ENCODE measurements around the gene GRAMD4.

The GRAMD4 gene

DNA sequence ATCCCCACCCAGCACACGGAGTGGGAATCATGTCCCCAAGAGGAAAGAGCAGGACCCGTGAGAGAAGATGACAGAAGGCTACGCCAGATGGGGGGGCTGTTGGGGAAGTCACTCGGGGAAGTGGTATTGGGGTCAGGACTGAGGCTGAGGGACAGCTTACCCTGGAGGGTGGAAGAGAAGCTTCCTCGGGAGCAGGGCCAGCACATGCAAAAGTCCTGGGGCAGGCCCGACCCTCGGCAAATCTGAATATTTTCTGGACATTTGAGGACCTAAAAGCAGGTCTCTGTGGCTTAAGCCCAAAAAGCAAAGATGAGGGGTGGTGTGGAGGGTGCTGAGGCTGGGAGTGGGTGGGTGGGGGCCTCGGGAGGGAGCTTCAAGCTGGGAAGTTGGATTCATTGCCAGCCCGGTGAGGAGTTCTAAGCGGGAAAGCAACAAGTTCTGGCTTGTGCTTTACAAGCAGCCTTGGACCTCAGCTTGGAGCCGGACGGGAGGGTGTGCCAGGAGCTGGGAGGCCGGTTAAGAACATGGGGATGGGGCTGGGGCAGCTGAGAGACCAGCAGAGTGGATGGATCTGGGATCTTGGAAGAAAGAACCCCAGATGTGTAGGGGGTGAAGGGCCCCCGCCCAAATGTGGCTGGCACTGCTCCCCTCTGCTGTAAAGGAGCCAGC, 34.9 kb downstream of the GRAMD4 start:
- H3K4me3 Mint-ChIP-seq, result no peak overlapping the region
- H3K36me3 Mint-ChIP-seq (ENCODE audit: low read depth), result no peaks in the 10 kb centered on the region
- no peak for DNase-seq
- H3K4me1 Mint-ChIP-seq (ENCODE audit: low read depth), result peaks cover 35% of the 10 kb centered on the region
- no peaks in the 10 kb centered on the region for H3K27me3 Mint-ChIP-seq
- no peaks in the 10 kb centered on the region for H3K9me3 Mint-ChIP-seq
- H3K27ac Mint-ChIP-seq, result peak overlapping the region; percentile 56

DNA sequence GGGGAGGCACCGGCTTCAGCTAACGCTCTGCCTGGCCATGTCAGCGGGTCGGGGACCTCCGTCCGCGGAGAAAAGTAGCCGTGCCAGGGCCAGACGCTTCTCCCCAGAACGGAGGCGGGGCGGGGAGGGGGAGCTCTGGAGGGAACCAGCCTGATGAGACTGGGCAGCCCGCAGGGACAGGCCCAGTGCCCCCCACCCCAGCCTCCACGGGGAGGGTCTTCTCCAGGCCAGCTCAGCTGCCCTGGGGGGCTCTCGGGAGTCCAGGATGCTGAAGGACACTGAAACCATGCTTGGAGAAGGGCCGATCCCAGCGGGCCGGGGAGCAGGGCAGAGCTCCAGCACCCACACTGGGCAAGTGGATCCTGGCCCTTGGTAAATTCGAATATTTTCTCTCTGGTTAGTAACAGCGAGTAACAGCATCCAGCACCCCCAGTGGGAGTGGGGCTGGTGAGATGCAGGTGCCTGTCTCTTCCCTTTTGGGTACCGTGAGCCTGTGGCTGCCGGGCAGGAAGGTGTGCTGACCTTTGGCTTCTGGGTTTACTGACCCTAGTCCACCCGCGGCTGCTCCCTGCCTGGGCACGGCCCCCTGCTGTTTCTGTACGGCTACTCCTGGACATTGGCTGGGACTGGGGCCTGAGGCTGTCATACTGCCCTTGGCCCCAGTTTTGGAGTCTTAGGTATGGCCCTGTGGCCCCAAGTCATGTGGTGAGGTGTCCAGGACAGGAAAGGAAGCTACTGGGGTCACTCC, 35.8 kb downstream of the GRAMD4 start:
- Mint-ChIP-seq H3K4me3 (no peak overlapping the region), H3K9me3 (no peaks in the 10 kb centered on the region), H3K27me3 (no peaks in the 10 kb centered on the region), H3K36me3 (ENCODE audit: low read depth) (no peaks in the 10 kb centered on the region), H3K27ac (no peak overlapping the region), H3K4me1 (ENCODE audit: low read depth) (peaks cover 44% of the 10 kb centered on the region)
- no peak for DNase-seq

DNA sequence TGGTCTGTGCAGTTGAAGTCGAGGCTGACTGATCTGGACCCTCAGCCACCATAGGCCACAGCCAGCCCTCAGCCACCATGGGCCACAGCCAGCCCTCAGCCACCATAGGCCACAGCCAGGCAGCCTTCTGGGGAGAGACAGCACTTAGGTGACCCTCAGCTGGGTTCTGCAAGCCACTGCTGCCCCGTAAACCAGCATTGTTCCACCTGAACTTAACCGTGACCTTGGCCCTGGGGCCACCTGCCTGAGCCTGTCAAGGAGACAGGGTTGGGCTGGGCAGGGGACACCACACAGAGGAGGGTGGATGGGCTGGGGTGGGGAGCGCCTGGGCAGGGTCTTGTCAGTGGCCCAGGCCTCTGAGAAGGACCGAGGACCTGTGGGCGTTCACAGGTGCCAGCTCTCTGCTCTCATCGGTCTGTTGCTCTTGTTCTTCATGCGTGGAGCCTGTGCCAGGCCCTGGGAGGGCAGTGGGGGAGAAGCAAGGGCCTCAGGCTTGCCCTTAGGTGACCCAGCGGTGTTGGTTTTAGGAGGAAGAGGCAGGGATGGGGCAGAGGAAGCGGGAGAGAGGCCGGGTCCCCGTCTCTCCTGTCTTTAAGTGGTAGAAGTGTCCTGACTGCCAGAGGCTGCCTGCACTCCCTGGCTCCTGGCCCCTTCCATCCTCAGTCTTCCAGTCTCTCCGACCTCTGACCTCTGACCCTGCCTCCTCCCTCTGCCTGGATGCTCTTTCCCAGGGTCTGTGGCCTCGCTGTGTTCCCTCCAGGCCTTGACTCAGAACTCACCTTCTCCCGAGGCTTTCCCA, 36.9 kb downstream of the GRAMD4 start:
- no peaks in the 10 kb centered on the region for H3K27me3 Mint-ChIP-seq
- peaks cover 48% of the 10 kb centered on the region for H3K4me1 Mint-ChIP-seq (ENCODE audit: low read depth)
- no peak for DNase-seq
- no peak overlapping the region for H3K4me3 Mint-ChIP-seq
- H3K9me3 Mint-ChIP-seq, result no peaks in the 10 kb centered on the region
- peak overlapping the region; percentile 77 for H3K27ac Mint-ChIP-seq
- H3K36me3 Mint-ChIP-seq (ENCODE audit: low read depth), result no peaks in the 10 kb centered on the region

DNA sequence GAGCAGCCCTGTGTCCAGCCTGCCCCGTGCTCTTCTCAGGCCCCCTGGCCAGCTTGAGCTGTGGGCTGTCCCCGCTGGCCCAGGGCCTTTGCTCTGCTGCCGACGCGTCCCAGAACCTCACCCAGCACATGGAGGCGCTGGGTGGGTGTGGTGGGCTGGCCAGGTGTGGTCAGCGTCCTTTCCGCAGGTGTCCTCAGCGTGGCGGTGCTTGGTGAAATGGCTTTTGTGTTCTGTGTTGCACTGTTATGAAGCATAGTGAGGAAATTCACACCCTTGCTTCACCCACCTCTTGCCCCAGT, 37.4 kb downstream of the GRAMD4 start:
- Mint-ChIP-seq H3K4me3 (no peak overlapping the region), H3K36me3 (ENCODE audit: low read depth) (no peaks in the 10 kb centered on the region), H3K9me3 (no peaks in the 10 kb centered on the region)

DNA sequence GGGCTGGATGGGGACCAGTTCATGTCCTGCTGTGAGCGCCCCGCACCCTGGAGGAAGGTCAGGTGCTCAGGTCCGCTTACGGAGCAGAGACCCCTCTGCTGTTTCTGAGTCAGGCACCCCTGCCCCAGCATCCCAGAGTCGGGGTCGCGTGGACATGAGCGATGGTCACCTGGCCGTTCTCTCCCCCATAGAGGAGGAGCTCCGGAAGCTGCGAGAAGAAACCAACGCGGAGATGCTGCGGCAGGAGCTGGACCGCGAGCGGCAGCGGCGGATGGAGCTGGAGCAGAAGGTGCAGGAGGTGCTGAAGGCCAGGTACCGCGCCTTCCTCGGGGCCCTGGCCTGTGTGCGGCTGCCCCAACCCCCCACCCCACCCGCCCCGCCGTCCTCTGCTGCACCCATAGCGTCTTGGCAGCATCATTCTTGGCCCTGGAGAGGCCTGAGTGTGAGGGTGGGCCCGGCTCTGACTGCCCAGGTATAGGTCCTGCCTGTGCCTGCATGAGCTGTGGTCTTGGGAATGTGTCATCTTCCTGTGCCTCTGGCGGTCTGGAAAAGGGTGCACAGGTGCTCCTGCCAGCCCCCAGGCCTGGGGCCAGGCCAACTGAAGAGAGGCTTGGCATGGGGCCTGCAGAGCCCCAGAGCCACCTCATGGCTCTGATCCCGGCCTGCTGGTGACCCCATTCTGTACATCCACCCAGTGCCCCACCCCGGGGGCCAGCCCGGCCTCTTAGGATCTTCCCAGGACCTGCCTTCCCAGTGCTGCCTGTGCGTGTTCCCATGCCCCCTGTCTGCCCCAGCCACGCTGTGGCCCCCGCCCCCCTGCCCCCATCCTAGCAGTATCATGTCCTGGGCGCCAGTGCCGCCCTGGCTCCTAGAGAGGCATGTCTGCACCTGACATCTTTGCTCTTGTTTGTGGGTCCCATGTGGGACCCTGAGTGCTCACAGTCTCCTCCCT, 38.1 kb downstream of the GRAMD4 start:
- Mint-ChIP-seq H3K4me1 (ENCODE audit: low read depth) (peaks cover 36% of the 10 kb centered on the region), H3K9me3 (no peaks in the 10 kb centered on the region), H3K27me3 (no peaks in the 10 kb centered on the region), H3K36me3 (ENCODE audit: low read depth) (no peaks in the 10 kb centered on the region), H3K4me3 (no peak overlapping the region), H3K27ac (no peak overlapping the region)
- DNase-seq, result no peak

More for the DNA sequence above, 37.4 kb downstream of the GRAMD4 start:
- no peaks in the 10 kb centered on the region for H3K27me3 Mint-ChIP-seq
- peaks cover 43% of the 10 kb centered on the region for H3K4me1 Mint-ChIP-seq (ENCODE audit: low read depth)
- H3K27ac Mint-ChIP-seq, result no peak overlapping the region
- DNase-seq, result no peak

DNA sequence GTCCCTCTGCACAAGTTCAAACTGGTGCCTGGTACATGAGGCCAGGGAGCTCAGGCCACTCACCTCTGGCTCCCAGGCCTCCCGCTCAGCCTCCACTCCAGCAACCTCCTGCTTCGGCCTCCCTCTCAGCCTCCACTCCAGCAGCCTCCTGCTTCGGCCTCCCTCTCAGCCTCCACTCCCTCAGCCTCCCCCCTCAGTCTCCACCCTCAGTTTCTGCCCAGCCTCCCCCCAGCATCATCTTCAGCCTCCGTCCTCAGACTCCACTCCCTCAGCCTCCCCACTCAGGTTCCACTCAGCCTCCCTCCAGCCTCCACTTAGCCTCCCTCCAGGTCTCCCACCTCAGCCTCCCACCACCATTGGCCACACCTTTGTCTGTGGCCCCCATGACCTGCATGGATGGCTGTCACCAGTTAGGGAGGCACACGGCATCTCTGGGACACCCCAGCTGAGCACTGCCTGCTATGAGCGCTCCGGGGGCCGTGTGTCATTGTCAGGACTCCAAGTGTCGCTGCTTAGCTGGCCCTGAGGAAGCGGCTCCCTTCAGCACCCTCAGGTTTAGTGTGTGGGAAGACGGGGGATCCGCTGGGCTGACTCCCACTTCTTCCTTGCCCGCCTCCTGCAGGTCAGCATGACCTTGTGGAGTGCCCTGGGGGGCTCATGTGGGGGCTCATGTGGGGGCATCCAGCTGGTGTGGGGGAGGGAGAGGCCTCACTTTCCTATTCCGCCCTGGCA, 39.0 kb downstream of the GRAMD4 start:
- Mint-ChIP-seq H3K36me3 (ENCODE audit: low read depth) (peaks cover 3% of the 10 kb centered on the region), H3K9me3 (no peaks in the 10 kb centered on the region), H3K27me3 (no peaks in the 10 kb centered on the region), H3K4me3 (no peak overlapping the region), H3K27ac (no peak overlapping the region), H3K4me1 (ENCODE audit: low read depth) (peaks cover 27% of the 10 kb centered on the region)
- no peak for DNase-seq

DNA sequence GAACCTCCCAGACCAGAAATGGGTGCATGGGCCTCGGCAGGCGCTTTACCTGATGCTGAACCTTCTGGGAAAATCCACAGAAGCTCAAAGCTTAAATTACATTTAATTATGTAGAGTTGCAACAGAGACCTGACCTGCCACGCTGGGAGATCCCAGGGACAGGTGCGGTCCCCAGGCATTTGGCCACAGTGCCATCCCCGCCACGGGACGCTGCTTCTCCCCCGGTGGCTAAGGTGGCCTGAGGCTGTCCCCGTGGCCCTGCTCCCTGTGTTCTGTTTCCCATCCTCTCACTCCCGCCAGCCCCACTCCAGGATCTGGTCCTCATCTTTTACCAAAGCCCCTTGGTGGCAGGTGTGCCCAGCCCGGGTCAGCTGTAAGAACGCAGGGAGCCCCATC, 39.6 kb downstream of the GRAMD4 start:
- DNase-seq, result no peak
- Mint-ChIP-seq H3K27ac (peak overlapping the region; percentile 93), H3K36me3 (ENCODE audit: low read depth) (peaks cover 3% of the 10 kb centered on the region), H3K4me3 (no peak overlapping the region), H3K9me3 (no peaks in the 10 kb centered on the region), H3K4me1 (ENCODE audit: low read depth) (peaks cover 23% of the 10 kb centered on the region), H3K27me3 (no peaks in the 10 kb centered on the region)

DNA sequence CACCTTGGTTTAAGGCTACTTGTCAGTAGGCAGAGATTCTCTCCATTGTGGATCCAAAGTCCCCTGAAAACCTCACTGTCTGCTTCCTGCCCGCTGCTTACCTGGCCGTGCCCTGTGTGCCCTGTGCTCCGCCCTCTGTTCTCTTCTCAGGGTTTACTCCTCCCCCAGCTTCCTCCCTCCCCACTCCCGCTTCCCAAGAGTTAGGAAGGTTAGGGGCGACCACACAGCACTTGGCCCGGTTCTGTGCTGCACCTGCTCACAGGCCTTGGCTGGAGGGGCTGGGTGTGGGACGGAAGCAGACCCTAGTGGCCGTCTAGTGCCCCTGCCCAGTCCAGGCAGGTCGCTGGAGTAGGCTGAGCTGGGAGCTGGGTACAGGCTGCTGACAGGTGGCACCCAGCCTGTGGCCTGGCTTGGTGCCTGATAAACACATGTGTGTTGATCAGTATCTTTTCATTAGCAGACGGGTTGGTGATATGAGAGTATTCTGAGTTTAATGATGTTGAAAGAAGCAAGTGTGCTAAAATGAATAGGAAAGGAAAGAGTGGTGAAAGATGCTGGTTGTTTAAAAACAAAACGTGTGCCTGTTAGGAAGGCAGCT, 40.5 kb downstream of the GRAMD4 start:
- DNase-seq, result no peak
- no peak overlapping the region for H3K4me3 Mint-ChIP-seq
- H3K27me3 Mint-ChIP-seq, result no peaks in the 10 kb centered on the region
- H3K9me3 Mint-ChIP-seq, result no peaks in the 10 kb centered on the region
- H3K27ac Mint-ChIP-seq, result peak overlapping the region; percentile 93
- H3K4me1 Mint-ChIP-seq (ENCODE audit: low read depth), result peaks cover 22% of the 10 kb centered on the region
- peaks cover 3% of the 10 kb centered on the region for H3K36me3 Mint-ChIP-seq (ENCODE audit: low read depth)

DNA sequence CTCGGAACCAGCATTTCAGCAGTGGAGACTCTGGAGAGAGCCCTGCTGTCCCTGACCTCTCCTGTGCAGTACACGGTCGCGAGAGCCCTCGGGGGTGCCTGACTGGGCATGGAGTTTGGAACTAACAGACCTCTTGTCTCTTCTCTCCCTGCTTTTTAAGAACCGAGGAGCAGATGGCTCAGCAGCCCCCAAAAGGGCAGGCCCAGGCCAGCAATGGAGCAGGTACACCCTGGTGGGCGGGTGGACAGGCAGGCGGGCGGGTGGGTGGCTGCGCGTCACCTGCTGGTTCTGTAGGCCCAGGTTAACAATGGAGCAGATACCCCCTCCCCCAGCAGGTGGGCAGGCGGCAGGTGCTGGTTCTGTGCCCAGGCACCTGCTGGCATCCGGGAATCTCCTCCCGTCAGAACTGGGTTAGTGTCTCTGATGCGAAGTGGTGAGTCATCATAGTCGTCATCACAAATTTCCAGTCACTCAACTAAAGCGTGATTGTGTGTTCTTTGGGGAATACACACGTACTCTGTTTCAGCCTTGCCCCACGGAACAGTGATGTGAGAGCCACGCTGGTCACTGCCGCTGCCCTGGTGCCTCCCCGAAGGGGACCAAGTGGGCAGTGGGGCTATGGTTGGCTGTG, 41.1 kb downstream of the GRAMD4 start:
- H3K4me3 Mint-ChIP-seq, result no peak overlapping the region
- DNase-seq, result peak; percentile 70
- peak overlapping the region; percentile 93 for H3K27ac Mint-ChIP-seq
- H3K4me1 Mint-ChIP-seq (ENCODE audit: low read depth), result peaks cover 22% of the 10 kb centered on the region
- no peaks in the 10 kb centered on the region for H3K9me3 Mint-ChIP-seq
- H3K27me3 Mint-ChIP-seq, result no peaks in the 10 kb centered on the region
- peaks cover 3% of the 10 kb centered on the region for H3K36me3 Mint-ChIP-seq (ENCODE audit: low read depth)

DNA sequence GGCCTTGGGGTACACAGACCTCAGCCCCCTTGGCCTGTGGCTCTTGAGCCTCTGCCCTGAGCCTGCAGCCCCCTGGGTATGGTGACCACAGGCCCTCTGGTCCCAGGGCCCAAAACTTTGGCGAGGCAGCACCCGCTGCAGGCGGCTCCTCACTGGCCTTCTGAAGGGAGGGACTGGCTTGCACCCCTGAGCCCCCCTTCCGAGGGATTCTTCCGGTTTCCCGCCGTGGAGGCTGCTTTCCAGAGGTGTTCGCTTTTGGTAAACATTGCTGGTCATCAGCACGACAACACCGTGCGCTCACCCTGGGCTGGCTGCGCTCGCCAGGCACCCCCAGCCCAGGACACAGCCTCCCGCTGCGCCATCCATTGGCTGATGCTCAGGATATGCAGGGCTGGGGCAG, 42.0 kb downstream of the GRAMD4 start:
- no peak overlapping the region for H3K4me3 Mint-ChIP-seq
- H3K36me3 Mint-ChIP-seq (ENCODE audit: low read depth), result peaks cover 6% of the 10 kb centered on the region
- no peaks in the 10 kb centered on the region for H3K27me3 Mint-ChIP-seq
- DNase-seq, result no peak
- no peaks in the 10 kb centered on the region for H3K9me3 Mint-ChIP-seq
- peaks cover 22% of the 10 kb centered on the region for H3K4me1 Mint-ChIP-seq (ENCODE audit: low read depth)
- H3K27ac Mint-ChIP-seq, result peak overlapping the region; percentile 93

DNA sequence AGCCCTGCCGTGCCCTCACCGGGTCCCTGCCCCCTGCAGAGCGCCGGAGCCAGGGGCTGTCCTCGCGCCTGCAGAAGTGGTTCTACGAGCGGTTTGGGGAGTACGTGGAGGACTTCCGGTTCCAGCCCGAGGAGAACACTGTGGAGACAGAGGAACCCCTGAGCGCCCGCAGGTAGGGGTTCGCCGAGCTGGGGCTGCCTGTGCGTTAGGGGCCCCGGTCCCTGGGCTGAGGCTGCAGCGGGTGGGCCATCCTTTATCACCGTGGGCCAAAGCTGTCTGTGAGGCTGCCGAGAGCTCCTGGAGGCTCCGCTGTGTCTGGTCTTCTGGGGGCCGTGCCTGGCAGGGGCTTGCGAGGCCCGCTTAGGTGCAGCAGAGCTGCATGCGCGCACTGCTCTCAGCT, 42.8 kb downstream of the GRAMD4 start:
- H3K27ac Mint-ChIP-seq, result no peak overlapping the region

DNA sequence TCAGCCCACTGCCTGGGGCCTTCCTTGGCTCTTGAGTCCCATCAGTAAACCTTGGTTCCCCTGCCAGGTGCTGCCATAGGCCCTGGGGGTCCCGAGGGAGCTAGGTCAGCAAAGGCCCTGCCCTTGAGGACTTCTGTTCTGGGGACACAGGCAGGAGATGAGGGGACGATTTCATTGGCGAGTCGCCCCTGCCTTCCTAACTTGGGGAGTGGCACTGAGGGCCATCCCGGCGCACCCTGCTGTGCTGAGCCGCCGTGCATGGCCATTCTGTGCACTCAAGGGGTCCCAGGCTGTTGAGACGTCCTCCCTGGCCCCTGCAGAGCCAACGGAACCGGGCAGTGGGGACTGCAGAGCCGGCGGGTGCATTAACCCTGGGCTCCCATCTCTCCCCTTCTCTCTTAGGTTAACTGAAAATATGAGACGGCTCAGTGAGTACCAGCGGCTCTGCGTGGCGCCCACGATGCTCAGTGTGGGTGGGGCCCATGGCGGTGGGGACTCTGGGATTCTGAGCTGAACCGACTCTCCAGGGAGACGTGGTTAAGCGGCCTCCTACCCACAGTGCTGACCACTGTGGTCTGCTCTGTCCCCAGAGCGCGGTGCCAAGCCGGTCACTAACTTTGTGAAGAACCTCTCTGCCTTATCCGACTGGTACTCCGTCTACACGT, 43.4 kb downstream of the GRAMD4 start:
- Mint-ChIP-seq H3K4me1 (ENCODE audit: low read depth) (peaks cover 22% of the 10 kb centered on the region), H3K9me3 (no peaks in the 10 kb centered on the region)
- DNase-seq, result no peak

More for the DNA sequence above, 42.8 kb downstream of the GRAMD4 start:
- Mint-ChIP-seq H3K4me1 (ENCODE audit: low read depth) (peaks cover 22% of the 10 kb centered on the region), H3K27me3 (no peaks in the 10 kb centered on the region), H3K4me3 (no peak overlapping the region), H3K9me3 (no peaks in the 10 kb centered on the region), H3K36me3 (ENCODE audit: low read depth) (peaks cover 9% of the 10 kb centered on the region)
- no peak for DNase-seq

More for the DNA sequence above, 43.4 kb downstream of the GRAMD4 start:
- no peak overlapping the region for H3K27ac Mint-ChIP-seq
- no peak overlapping the region for H3K4me3 Mint-ChIP-seq
- H3K36me3 Mint-ChIP-seq (ENCODE audit: low read depth), result peaks cover 9% of the 10 kb centered on the region
- H3K27me3 Mint-ChIP-seq, result no peaks in the 10 kb centered on the region
